HCT116 (cell line): ENCODE data around the gene FCHO1. TPM values are rescaled to one million over a fixed set of nuclear protein-coding genes. Genes with fewer than 3 reads are reported as not detected.

Source experiments
- ATAC-seq: fragments of 200-7000 bp; cut with Tn5 transposase; 2 replicates; pipeline ENCODE4 v1.9.1; 2020; ENCODE audit warnings: mild to moderate bottlenecking, moderate library complexity
- BruUV-seq: library from RNA; stranded (reverse); fragments of 400-500 nt; replicated peaks from 2 replicates; lab custom pipeline; 2021; lab: Mats Ljungman, UMichigan
- CTCF ChIA-PET: fragments of 300-600 bp; sonication (Branson Sonifier 250); formaldehyde crosslinking; loops from one replicate; lab custom pipeline; 2021; ENCODE audit warnings: antibody characterized with exemption; lab: Charles Lee
- POLR2A ChIA-PET: fragments of 300-600, 350-600 bp; sonication (Branson Sonifier 250); formaldehyde crosslinking; loops from one replicate; lab custom pipeline; 2021; ENCODE audit warnings: antibody characterized with exemption; lab: Charles Lee
- RAD21 ChIA-PET, 2 experiments: fragments of 300-600 bp; sonication (Branson Sonifier 250); formaldehyde crosslinking; loops; one replicate each; lab custom pipeline; 2023; ENCODE audit warnings: low total read pairs in 2 of 2; ENCODE audit not compliant: uncharacterized antibody in 2 of 2, unreplicated experiment in 2 of 2, low non-redundant PET in 1 of 2; lab: Charles Lee
- DNase-seq: peaks from one replicate; pipeline ENCODE4 v3.0.0-alpha.2; 2010; ENCODE audit warnings: low read depth, low spot score
- H2AFZ ChIP-seq: fragments of 200-600 bp; shearing (Covaris generic), sonication (generic); 2 replicates; pipeline ENCODE4 v1.6.1; 2017; ENCODE audit warnings: low read depth, mixed run types, mixed read lengths, antibody characterized with exemption, low read length; ENCODE audit not compliant: poor library complexity, severe bottlenecking
- H3K27ac ChIP-seq: 2 replicates; pipeline ENCODE4 v1.5.1; 2012; ENCODE audit warnings: low read depth, low read length
- H3K27me3 ChIP-seq: fragments of 200-600 bp; sonication (generic); 2 replicates; pipeline ENCODE4 v1.6.1; 2016; ENCODE audit warnings: mixed run types, low read length, mixed read lengths; ENCODE audit not compliant: insufficient read depth
- H3K36me3 ChIP-seq, 2 experiments: fragments of 200-500 bp in 1 of 2; fragments of 200-600 bp in 1 of 2; sonication (Bioruptor generic) in 1 of 2; sonication (generic) in 1 of 2; 2 replicates each; pipeline versions ENCODE4 v1.5.1 to v1.6.1; 2014 to 2016; ENCODE audit warnings: low read length in 2 of 2, inconsistent platforms in 1 of 2, mixed read lengths in 1 of 2, mixed run types in 1 of 2; ENCODE audit not compliant: insufficient read depth in 2 of 2, control insufficient read depth in 1 of 2
- H3K4me1 ChIP-seq, 2 experiments: fragments of 200-600 bp in 1 of 2; sonication (generic) in 1 of 2; 2 replicates each; pipeline versions ENCODE4 v1.5.1 to v1.6.1; 2012 to 2017; ENCODE audit warnings: low read length in 2 of 2, inconsistent platforms in 1 of 2, mild to moderate bottlenecking in 1 of 2, mixed read lengths in 1 of 2, mixed run types in 1 of 2, moderate library complexity in 1 of 2; ENCODE audit not compliant: insufficient read depth in 2 of 2, control insufficient read depth in 1 of 2
- H3K4me2 ChIP-seq: fragments of 200-600 bp; sonication (generic); 2 replicates; pipeline ENCODE4 v1.6.1; 2017; ENCODE audit warnings: mixed run types, low read length, mixed read lengths
- H3K4me3 ChIP-seq, 2 experiments: fragments of 200-600 bp in 1 of 2; sonication (generic) in 1 of 2; replicated peaks in 1 of 2; 2 replicates each; pipeline ENCODE4 v1.5.1; 2011 to 2016; ENCODE audit warnings: low read length in 2 of 2, control low read depth in 1 of 2, low read depth in 1 of 2, mild to moderate bottlenecking in 1 of 2, mixed read lengths in 1 of 2, mixed run types in 1 of 2
- H3K79me2 ChIP-seq: fragments of 200-600 bp; sonication (generic); 2 replicates; pipeline ENCODE4 v1.6.1; 2017; ENCODE audit warnings: mild to moderate bottlenecking, mixed run types, low read length, moderate library complexity, mixed read lengths; ENCODE audit not compliant: insufficient read depth
- H3K9ac ChIP-seq: fragments of 200-600 bp; sonication (generic); 2 replicates; pipeline ENCODE4 v1.6.1; 2016; ENCODE audit warnings: low read length, mixed read lengths
- H3K9me2 ChIP-seq: fragments of 200-600 bp; sonication (generic), shearing (Covaris generic); 2 replicates; pipeline ENCODE4 v1.6.1; 2017; ENCODE audit warnings: mixed run types, mild to moderate bottlenecking, moderate library complexity; ENCODE audit not compliant: insufficient read depth
- H3K9me3 ChIP-seq, 2 experiments: fragments of 200-500 bp in 1 of 2; fragments of 200-600 bp in 1 of 2; sonication (Bioruptor generic) in 1 of 2; sonication (generic) in 1 of 2; 2 replicates each; pipeline ENCODE4 v1.6.1; 2014 to 2017; ENCODE audit warnings: low read length in 2 of 2, mixed read lengths in 2 of 2, inconsistent platforms in 1 of 2, low read depth in 1 of 2, mild to moderate bottlenecking in 1 of 2, mixed run types in 1 of 2, moderate library complexity in 1 of 2; ENCODE audit not compliant: control insufficient read depth in 1 of 2, insufficient read depth in 1 of 2
- H4K20me1 ChIP-seq: fragments of 200-600 bp; sonication (generic), shearing (Covaris generic); 2 replicates; pipeline ENCODE4 v1.6.1; 2017; ENCODE audit warnings: mixed run types, mild to moderate bottlenecking, moderate library complexity; ENCODE audit not compliant: insufficient read depth
- ATF3 ChIP-seq: IDR thresholded peaks from 2 replicates; pipeline ENCODE4 v1.6.1; 2012
- CBX3 ChIP-seq: IDR thresholded peaks from 2 replicates; pipeline ENCODE4 v1.6.1; 2012; ENCODE audit warnings: low read depth
- CEBPB ChIP-seq: IDR thresholded peaks from 2 replicates; pipeline ENCODE4 v1.6.1; 2012; ENCODE audit warnings: low read depth
- EGR1 ChIP-seq: IDR thresholded peaks from 2 replicates; pipeline ENCODE4 v1.6.1; 2012; ENCODE audit warnings: low read depth
- ELF1 ChIP-seq: IDR thresholded peaks from 2 replicates; pipeline ENCODE4 v1.6.1; 2012; ENCODE audit warnings: low read depth, borderline replicate concordance
- EZH2 ChIP-seq: fragments of 200-600 bp; sonication (generic); IDR thresholded peaks from 2 replicates; pipeline ENCODE4 v1.6.1; 2017; ENCODE audit warnings: antibody characterized with exemption, mixed run types
- EZH2phosphoT487 ChIP-seq: fragments of 200-600 bp; IDR thresholded peaks from 2 replicates; pipeline ENCODE4 v1.6.1; 2018; ENCODE audit warnings: antibody characterized with exemption, borderline replicate concordance
- FOSL1 ChIP-seq: IDR thresholded peaks from 2 replicates; pipeline ENCODE4 v1.6.1; 2012; ENCODE audit warnings: low read depth
- JUND ChIP-seq: IDR thresholded peaks from 2 replicates; pipeline ENCODE4 v1.6.1; 2012
- POLR2AphosphoS5 ChIP-seq: IDR thresholded peaks from 2 replicates; pipeline ENCODE4 v1.6.1; 2011; ENCODE audit warnings: mild to moderate bottlenecking, low read depth, low read length, moderate library complexity
- RAD21 ChIP-seq: IDR thresholded peaks from 2 replicates; pipeline ENCODE4 v1.6.1; 2012; ENCODE audit warnings: low read depth, mild to moderate bottlenecking
- REST ChIP-seq: IDR thresholded peaks from 2 replicates; pipeline ENCODE4 v1.6.1; 2012; ENCODE audit warnings: low read depth
- SIN3A ChIP-seq: IDR thresholded peaks from 2 replicates; pipeline ENCODE4 v1.6.1; 2012; ENCODE audit warnings: low read depth
- TCF7L2 ChIP-seq: IDR thresholded peaks from 2 replicates; pipeline ENCODE4 v1.7.0; 2011; ENCODE audit warnings: borderline replicate concordance, inconsistent platforms; ENCODE audit not compliant: insufficient read depth, insufficient read length; ENCODE audit errors: extremely low read depth
- YY1 ChIP-seq: IDR thresholded peaks from 2 replicates; pipeline ENCODE4 v1.6.1; 2011; ENCODE audit warnings: low read length, low read depth, moderate library complexity, mild to moderate bottlenecking; ENCODE audit not compliant: insufficient replicate concordance; ENCODE audit errors: extremely low read depth
- ZBTB33 ChIP-seq: IDR thresholded peaks from 2 replicates; pipeline ENCODE4 v1.6.1; 2011; ENCODE audit warnings: mild to moderate bottlenecking, low read length, moderate library complexity; ENCODE audit not compliant: insufficient replicate concordance; ENCODE audit errors: extremely low read depth
- intact Hi-C: fragments of 100-400 bp; cut with micrococcal nuclease; formaldehyde crosslinking; loops from 2 replicates; pipeline ENCODE4 v1.10.0; 2022
- total RNA-seq: library from RNA; stranded (reverse); gene quantifications from one replicate; pipeline ENCODE4 v1.2.1, GENCODE V29; 2021; ENCODE audit not compliant: unreplicated experiment
- TF ChIP-seq, protein P1 (sequence below), 3 experiments: fragments of 200-600 bp in 1 of 3; sonication (generic) in 1 of 3; IDR thresholded peaks in 2 of 3; conservative IDR thresholded peaks in 1 of 3; 2 replicates each; pipeline ENCODE4 v1.5.1; 2012 to 2017; ENCODE audit warnings: low read depth in 2 of 3, low read length in 2 of 3, antibody characterized with exemption in 1 of 3, borderline replicate concordance in 1 of 3, control low read depth in 1 of 3, mild to moderate bottlenecking in 1 of 3, mixed read lengths in 1 of 3, mixed run types in 1 of 3, moderate library complexity in 1 of 3; ENCODE audit not compliant: insufficient read depth in 1 of 3
- TF ChIP-seq, protein P2 (sequence below): IDR thresholded peaks from 2 replicates; pipeline ENCODE4 v1.6.1; 2012

Gene FCHO1
- total RNA-seq, 1 experiment from 2014 or later = 28.1 TPM

GRCh38 chr19:17803264-17803896 lies 52.1 kb downstream of the FCHO1 start:
- no peak overlapping the region for H2AFZ ChIP-seq
- ChIA-PET CTCF (interaction anchor here (0.7 kb wide), 1 partner anchor 28 kb away, joined by 3 read pairs; no protein-coding TSS in a partner anchor), RAD21 (interaction anchor here in 1 of 2 experiments (0.6 kb wide), 1 partner anchor 26 kb away, joined by 3 read pairs; no protein-coding TSS in a partner anchor), POLR2A (interaction anchor here (1.1 to 1.4 kb wide), 3 partner anchors 14 to 56 kb away, joined by 3 to 5 read pairs (median 5); partner anchors contain the start of gene RPL18A)
- H3K27ac ChIP-seq = no peak overlapping the region
- ATAC-seq (no peak), DNase-seq (no peak)
- H3K4me2 ChIP-seq = no peak overlapping the region
- H3K9ac ChIP-seq = no peak overlapping the region
- no peak for TF ChIP-seq FOSL1
- TF ChIP-seq TCF7L2 = no peak
- TF ChIP-seq JUND = no peak
- TF ChIP-seq CBX3 = no peak
- TF ChIP-seq EGR1 = no peak
- no peak for TF ChIP-seq EZH2phosphoT487
- no peak for TF ChIP-seq POLR2AphosphoS5
- TF ChIP-seq EZH2 = no peak
- no peak for TF ChIP-seq ZBTB33
- TF ChIP-seq REST = no peak
- TF ChIP-seq CEBPB = no peak
- no peak for TF ChIP-seq ELF1
- TF ChIP-seq RAD21 = no peak
- no peak for TF ChIP-seq ATF3
- no peak for TF ChIP-seq SIN3A
- TF ChIP-seq, protein P1, sequence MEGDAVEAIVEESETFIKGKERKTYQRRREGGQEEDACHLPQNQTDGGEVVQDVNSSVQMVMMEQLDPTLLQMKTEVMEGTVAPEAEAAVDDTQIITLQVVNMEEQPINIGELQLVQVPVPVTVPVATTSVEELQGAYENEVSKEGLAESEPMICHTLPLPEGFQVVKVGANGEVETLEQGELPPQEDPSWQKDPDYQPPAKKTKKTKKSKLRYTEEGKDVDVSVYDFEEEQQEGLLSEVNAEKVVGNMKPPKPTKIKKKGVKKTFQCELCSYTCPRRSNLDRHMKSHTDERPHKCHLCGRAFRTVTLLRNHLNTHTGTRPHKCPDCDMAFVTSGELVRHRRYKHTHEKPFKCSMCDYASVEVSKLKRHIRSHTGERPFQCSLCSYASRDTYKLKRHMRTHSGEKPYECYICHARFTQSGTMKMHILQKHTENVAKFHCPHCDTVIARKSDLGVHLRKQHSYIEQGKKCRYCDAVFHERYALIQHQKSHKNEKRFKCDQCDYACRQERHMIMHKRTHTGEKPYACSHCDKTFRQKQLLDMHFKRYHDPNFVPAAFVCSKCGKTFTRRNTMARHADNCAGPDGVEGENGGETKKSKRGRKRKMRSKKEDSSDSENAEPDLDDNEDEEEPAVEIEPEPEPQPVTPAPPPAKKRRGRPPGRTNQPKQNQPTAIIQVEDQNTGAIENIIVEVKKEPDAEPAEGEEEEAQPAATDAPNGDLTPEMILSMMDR (IDR thresholded peaks at IDR 0.05 in 2 of 3, conservative IDR thresholded peaks at IDR 0.05 in 1 of 3; ENCODE audit: borderline replicate concordance in 1 of 3, insufficient read depth in 1 of 3, low read depth in 2 of 3, low read length in 2 of 3) = no peak
- TF ChIP-seq, protein P2, sequence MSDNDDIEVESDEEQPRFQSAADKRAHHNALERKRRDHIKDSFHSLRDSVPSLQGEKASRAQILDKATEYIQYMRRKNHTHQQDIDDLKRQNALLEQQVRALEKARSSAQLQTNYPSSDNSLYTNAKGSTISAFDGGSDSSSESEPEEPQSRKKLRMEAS = no peak
- TF ChIP-seq YY1 = no peak
- intact Hi-C loops = no loop called here
- H3K9me3 ChIP-seq = no peaks in the 10 kb centered on the region
- H3K27me3 ChIP-seq = no peaks in the 10 kb centered on the region
- H3K9me2 ChIP-seq = no peaks in the 10 kb centered on the region
- H3K36me3 ChIP-seq = peaks cover 0 to 1% of the 10 kb centered on the region in 2 experiments; a peak in 2 of 4 replicates
- H3K4me1 ChIP-seq = peaks cover 4 to 33% of the 10 kb centered on the region in 2 experiments; a peak in 3 of 4 replicates
- H3K4me3 ChIP-seq = no peak overlapping the region
- H4K20me1 ChIP-seq = no peaks in the 10 kb centered on the region
- peaks cover 23% of the 10 kb centered on the region; the same call in 1 of the 2 replicates for H3K79me2 ChIP-seq
- no TSS peak for BruUV-seq
